Erythroblast (primary cell): ENCODE measurements around the gene CCL23.
A peak's percentile ranks its signal among the peaks of the same experiment; 100 is the strongest.
"Not testable (repeated sequence)": the region's sequence is repeated elsewhere in the genome, so short reads cannot be mapped to it uniquely, and the experiment has no call there.

Experiments used
- DNase-seq, 2 experiments: peaks; one replicate each; lab custom pipeline; 2025; lab: John Stamatoyannopoulos, UW
- GATA1 ChIP-seq: IDR thresholded peaks from 2 replicates; pipeline ENCODE4 v1.6.1; 2011; ENCODE audit warnings: low read depth, mild to moderate bottlenecking, control low read depth, low read length, moderate library complexity
- POLR2A ChIP-seq: IDR thresholded peaks from 2 replicates; pipeline ENCODE4 v1.6.1; 2011; ENCODE audit warnings: mild to moderate bottlenecking, low read length

CCL23 gene

DNA sequence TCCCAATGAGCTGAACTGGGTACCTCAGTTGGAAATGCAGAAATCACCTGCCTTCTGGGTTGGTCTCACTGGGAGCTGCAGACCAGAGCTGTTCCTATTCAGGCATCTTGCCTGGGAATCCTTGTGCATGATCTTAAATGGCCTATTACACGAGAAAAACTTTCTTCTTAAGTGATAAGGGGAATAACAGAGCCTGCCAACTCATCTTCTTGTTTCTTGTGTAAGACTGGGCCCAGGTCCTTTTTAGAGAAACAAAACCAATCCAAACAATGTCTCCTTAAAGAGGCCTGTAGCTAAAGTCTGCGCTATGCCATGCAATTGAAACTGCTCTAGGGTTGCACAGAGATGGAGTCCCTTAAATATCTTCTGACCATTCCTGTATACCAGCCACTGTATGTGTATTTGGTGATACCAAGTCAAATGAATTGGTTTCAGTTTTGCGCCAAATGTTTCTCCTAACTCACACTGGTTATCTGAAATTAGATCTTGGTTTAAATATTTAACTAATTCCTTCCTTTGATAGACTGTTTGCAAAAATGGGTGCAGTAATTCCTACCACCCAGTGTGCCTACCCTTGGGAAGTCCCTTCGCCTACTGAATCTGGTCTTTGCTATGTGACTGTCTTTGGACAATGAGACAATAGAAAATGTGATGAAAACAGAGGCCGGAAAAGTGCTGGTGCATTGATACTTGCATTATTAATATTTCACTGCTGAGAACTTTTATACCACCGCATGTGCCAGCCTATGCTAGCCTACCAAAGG lies 6.5 kb upstream of the CCL23 start:
- TF ChIP-seq POLR2A, result no peak
- TF ChIP-seq GATA1, result no peak
- no peak for DNase-seq

DNA sequence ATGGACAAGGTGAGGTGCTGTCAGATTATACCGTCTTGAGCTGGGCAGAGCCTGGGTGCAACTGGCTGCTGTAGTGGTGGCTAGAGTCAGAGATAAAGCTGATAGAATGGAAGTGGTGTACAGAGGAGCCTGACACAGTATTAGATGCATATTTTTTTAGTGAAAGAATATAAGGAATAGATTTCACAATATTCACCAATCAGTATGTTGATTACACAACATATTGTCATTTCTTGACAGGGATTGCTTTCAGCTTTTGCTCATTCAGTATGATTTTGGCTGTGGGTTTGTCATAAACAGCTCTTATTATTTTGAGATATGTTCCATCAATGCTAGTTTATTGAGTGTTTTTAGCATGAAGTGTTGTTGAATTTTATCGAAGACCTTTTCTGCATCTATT lies 1.7 kb upstream of the CCL23 start:
- no peak for DNase-seq
- TF ChIP-seq GATA1 (no peak), POLR2A (no peak)

DNA sequence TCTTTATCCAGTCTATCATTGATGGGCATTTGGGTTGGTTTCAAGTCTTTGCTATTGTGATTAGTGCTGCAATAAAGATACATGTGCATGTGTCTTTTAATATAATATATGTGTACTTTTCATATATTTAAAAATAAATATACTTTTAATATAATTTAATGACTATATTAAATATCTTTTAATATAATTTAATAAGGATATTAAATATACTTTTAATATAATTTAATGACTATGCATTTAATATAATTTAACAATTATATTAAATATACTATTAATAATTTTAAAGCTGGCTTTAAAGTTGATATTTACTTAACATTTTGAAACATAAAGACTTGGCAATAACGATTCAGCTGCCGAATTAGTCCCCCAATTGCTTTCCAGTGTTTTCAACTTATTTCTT lies 1.2 kb downstream of the CCL23 start:
- no peak for DNase-seq
- no peak for TF ChIP-seq POLR2A
- TF ChIP-seq GATA1, result no peak

DNA sequence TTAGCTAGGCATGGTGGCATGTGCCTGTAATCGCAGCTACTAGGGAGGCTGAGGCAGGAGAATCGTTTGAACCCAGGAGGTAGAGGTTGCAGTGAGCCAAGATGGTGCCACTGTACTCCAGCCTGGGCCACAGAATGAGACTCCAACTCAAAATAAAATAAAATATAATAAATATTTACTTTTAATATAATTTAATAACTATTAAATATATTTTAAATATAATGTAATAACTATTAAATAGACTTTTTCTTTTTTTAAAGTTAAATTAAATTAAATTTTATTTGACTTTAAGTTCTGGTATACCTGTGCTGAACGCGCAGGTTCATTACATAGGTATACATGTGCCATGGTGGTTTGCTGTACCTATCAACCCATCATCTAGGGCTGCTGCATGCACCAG lies 1.9 kb downstream of the CCL23 start:
- not testable (repeated sequence) for DNase-seq

DNA sequence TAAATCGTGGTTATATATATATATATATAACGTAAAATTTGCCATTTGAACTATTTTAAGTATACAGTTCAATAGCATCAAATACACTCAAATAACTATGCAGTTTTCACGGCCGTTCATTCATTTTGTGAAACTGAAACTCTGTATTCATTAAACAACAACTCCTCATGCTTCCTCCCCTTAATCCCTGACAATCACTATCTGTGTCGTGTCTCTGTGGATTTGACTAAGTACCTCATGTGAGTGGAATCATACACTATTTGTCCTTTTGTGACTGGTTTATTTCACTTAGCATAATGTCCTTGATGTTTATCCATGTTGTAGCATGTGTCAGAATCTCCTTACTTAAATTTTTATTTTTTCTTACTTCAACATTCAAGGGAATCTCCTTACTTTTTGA lies 2.8 kb downstream of the CCL23 start:
- TF ChIP-seq GATA1, result no peak
- no peak for TF ChIP-seq POLR2A
- DNase-seq, result no peak

DNA sequence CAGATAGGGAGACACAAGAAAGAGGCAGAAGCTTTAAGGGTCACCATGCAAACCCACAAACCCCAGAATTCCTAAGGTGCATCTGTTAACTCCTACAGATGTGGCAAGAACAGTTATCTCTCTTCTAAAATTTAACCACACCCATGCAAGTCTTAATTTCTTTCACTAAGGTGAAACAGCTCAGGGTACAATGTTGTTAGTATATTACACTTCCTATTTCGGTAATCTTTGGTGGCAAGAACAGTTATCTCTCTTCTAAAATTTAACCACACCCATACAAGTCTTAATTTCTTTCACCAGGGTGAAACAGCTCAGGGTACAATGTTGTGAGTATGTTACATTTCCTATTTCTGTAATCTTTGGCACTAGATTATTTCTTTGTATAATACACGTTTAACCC lies 6.6 kb downstream of the CCL23 start:
- no peak for TF ChIP-seq GATA1
- peak; percentile 13 to 51 for DNase-seq

DNA sequence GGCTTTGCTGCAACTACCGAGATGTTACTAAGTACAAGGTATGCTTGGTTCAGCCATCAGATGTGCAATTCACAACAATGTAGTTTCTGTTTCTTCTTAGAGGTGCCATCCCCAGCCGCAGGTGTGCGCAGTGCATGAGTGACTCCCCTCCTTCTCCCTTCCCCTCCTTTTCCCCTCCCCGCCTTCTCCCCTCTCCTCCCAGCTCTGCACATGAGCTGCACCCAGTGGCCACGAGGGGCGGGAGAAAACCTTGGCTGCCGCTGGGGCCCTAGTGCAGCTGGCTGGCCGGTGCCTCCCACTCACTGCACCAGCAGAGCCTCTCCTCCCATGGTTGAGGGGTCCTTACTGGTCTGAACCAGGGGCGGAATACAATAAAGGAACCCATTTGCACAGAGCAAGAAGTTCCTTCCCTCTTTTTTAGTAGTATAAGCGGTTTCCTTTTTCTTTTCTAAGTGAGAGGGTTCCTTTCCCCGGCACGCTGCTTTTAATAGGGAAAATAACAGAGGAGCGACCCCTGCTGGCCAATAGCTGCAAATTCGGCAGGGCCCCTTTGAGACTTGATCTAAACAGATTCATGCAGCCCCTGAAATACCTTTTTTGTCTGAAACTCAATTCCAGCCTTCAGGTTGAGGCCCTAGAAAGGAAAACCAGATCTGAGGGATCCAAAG lies 8.6 kb downstream of the CCL23 start:
- TF ChIP-seq GATA1, result no peak
- TF ChIP-seq POLR2A, result no peak
- peak in 1 of 2 experiments; percentile 16 for DNase-seq

DNA sequence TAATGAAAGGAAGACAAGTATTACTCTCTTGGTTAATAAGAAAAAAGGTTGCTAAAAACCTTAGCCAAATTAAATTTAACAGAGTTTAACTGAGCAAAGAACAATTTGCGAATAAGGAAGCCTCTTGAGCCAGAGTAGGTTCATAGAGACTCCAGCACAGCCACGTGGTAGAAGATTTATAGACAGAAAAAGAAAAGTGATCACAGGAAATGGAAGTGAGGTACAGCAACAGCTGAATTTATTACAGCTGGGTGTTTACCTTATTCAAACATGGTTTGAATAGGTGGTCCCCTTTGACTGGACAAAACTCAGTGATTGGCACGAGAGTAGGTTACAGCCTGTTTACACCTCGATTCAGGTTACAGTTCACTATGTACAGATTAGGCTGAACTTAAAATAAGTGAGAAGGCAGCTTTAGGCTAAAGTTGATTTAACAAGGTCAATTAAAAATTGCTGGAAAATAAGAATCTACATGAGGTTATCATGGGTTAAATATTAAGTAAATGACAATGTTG lies 13.1 kb downstream of the CCL23 start:
- no peak for DNase-seq

DNA sequence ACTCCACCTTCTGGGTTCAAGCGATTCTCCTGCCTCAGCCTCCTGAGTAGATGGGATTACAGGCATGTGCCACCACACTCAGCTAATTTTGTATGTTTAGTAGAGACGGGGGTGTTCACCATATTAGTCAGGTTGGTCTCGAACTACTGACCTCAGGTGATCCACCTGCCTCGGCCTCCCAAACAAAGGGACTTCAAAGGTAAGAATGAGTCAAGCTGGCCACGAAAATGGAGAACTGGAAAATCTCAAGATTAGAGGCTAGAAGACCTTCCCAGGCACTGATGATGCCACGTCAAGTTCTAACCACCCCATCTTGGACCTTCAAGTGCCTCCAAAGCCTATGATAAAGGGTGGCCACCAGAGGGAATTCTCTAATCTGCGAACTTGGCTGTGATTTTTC lies 15.1 kb downstream of the CCL23 start:
- no peak for DNase-seq
- TF ChIP-seq GATA1, result no peak
- TF ChIP-seq POLR2A, result no peak

More for the DNA sequence above, 13.1 kb downstream of the CCL23 start:
- no peak for TF ChIP-seq GATA1
- no peak for TF ChIP-seq POLR2A

DNA sequence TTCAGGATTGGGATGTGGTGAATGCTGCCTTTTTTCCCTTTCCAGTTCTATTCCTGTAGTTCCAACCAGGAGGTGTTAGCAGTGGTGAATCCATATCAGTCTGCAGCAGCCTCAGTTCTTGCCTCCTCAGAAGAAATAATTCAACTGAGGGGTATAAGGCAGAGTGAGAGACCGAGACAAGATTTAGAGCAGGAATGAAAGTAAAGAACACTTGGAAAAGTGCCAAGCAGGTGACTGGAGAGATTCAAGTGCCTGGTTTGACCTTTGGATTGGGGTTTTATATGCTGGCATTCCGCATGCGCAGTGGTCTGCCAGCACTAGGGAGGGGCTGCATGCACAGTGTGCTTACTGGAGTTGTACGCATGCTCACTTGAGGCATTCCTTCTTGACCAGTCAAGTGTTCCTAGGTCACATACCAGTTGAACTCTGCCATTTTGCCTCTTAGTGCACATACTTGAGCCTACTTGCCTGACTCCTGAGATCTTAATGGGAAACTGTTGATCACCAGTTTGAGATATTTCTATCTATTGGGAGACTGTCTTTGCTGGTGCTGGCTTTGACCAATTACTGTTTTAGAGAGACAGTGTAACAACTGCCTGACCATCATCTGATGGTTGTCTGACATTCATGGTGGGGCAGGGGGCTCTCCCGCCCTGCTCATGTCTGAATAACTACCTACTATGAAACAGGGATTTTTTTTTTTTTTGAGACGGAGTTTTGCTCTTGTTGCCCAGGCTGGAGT lies 15.7 kb downstream of the CCL23 start:
- DNase-seq, result no peak
- TF ChIP-seq GATA1, result no peak
- no peak for TF ChIP-seq POLR2A

DNA sequence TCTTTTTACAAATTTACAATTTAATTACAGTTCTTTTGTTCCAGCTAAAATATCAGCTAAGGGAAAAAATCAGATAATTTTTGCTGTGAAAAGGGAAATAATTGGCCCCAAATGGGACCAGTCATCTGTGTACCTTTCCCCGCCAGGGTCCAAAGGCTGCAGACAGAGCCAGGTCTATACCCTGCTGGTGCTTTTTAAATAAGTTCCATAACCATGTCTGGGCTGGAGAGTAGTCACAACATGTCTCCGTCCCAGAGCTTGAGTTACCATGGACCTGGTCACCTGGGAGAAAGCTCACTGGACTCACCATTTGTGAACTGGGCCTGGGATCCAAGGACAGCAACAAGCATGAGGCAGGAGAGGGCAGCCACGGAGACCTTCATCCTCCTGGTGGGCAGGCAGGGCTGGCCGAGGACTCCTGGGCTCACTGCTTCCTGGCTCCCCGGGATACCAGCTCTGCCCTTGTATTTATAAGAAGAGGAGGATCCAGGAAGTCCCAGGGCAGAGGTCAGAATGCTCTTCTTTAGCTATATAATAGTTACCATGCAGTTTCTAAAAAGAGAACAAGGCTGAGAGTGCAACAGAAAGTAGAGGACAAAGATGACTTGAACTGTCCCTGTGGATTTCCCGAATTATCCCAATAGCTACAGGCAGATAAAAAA lies 16.5 kb downstream of the CCL23 start, which contains the start of gene CCL15:
Gene CCL15, minus strand, starts transcription at position 444 of the 662 bp plus-strand sequence. Its CDS starts 61 bp downstream, at position 383.
- no peak for TF ChIP-seq GATA1
- no peak for TF ChIP-seq POLR2A
- DNase-seq, result no peak

DNA sequence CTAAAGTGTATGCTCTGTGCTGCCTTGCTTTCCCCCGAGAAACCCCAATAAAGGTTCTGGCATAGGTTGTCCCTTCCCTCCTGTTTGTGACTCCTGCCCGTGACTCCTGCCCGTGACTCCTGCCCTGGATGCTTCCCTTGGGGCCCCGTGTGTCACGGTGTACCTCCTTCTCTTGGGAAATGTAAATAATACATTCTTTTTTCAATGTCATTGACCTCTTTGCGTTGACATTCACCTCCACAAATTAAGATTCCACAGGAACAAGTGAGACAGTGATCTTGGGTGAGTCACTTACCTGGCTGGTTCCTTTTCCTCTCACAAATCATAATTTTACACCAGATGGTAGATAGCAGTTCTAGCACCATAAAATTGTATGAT lies 17.1 kb downstream of the CCL23 start:
- TF ChIP-seq GATA1 (no peak), POLR2A (no peak)
- no peak for DNase-seq

DNA sequence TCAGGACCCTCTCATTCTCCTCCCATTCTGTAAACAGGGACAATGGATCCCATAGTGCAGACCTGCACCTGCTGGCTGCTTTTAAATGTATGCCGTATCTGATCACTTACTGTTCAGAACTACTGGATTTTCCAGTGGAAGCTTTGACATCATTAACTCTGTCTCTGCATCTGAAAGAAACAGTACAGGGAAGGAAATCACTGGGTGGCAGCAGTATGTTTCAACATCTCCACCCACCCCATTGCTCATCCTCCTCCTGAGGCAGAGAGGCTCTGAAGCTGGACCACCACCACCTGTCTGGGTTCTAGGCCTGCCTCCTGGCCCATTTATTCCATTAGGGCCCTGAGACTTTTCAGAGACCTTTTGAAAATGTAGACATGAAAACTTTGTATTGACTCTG lies 19.0 kb downstream of the CCL23 start:
- no peak for TF ChIP-seq POLR2A
- TF ChIP-seq GATA1, result no peak
- no peak for DNase-seq
